Effector CD8-positive, alpha-beta T cell (primary cell): ENCODE results near the gene SOHLH1.

Source experiments
- DNase-seq: peaks from one replicate; lab custom pipeline; 2025; lab: John Stamatoyannopoulos, UW
- total RNA-seq, 4 experiments: gene quantifications; one replicate each; lab custom pipeline; 2026; lab: John Stamatoyannopoulos, UW

Gene SOHLH1, protein sequence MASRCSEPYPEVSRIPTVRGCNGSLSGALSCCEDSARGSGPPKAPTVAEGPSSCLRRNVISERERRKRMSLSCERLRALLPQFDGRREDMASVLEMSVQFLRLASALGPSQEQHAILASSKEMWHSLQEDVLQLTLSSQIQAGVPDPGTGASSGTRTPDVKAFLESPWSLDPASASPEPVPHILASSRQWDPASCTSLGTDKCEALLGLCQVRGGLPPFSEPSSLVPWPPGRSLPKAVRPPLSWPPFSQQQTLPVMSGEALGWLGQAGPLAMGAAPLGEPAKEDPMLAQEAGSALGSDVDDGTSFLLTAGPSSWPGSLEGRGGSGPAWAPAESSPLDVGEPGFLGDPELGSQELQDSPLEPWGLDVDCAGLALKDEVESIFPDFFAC
- total RNA-seq, result 0 to 0.18 (median 0.05) reads per million in 4 experiments

DNA sequence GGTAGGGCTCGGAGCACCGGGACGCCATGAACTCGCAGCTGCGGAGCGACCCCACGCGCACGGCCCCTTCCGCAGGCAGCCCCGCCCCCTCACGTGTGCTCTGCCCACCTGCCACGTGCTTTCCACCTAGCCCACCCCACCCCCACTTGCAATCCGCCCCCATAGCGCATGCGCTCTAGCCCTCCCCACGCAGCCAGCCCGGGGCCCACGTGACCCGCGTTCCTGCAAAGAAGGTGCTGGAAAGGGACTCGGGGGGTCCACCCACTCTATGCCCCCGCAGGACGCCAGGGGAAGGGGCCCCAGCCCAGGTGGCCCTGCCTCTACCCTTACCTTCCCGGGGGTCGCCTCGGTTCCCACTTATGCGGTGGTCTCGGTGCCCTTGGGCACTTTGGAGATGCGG, at the start of gene SOHLH1:
TSS of gene SOHLH1 (minus strand) at position 42 of the 400 bp plus-strand sequence. CDS start at position 28, 14 bp downstream.
- no peak for DNase-seq

- no peak for DNase-seq
Measured at GRCh38 chr9:135748676-135749075, 49.4 kb upstream of the SOHLH1 start.

DNA sequence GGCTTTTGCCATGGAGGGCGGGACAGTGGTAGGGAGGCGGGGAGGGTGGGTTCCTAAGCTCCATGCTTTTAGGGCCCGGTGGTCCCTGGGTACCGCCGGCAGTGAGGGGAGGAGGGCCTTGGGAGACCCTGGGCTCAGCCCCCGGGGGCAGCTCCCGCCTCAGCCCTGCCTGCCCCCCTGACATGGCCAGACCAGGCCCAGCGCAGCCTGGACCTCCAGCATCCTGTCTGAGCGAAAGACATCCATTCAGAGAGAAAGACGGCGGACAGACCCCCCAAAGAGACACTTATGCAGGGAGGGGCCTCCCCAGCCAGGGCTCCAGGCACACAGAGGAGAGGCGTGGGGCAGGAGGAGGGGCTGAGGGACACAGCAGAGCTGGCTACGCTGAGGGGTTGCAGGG, 48.0 kb upstream of the SOHLH1 start:
- no peak for DNase-seq

DNA sequence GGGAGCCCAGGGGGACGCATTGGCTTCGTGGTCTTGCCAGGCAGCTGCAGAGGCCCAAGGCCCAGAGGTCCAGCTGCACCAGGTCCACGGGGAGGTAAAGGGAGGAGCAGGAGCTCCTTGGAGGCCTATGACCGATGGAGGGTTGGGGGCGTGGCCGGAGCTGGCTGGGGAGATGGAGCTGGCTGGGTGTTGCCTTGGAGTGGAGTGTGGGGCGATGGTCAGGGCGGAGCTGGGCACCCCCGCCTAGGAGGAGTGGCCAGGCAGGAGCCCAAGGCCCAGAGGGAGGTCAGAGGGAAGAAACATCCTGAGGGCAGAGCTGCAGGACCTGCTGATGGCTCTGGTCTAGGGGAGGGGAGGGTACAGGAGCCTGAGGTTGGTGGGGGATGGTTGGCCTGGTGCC, 47.3 kb upstream of the SOHLH1 start:
- no peak for DNase-seq

DNA sequence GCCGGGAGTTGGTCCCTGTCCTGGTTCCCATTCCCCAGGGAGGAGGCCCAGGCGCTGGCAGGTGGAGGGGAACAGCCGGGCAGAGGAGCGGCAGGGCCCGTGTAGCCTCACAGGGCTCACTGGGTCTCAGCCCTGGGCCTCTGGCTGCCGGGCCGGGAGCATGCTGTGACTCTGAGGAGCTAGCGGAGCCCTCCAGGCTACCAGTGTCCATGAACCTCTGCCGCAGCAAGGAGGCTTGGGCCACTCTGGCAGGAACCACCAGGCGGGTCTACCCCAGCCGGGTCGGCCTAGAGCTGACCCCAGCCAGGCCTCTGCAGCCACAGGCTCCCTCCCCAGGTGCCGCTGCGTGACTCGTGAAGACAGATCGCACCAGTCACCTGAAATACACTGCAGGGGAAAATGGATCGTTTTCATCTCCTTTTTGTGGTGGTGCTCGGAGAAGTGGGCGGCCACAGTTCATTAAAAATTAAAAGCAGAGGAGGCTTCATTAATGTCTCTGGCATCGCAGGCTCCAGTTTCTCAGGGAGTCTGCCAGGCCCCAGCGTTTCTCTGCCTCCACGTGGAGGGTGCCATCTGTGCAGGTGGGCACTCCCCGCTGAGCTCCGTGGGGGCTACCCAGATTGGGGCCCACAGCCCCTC, 46.5 kb upstream of the SOHLH1 start:
- DNase-seq, result no peak

DNA sequence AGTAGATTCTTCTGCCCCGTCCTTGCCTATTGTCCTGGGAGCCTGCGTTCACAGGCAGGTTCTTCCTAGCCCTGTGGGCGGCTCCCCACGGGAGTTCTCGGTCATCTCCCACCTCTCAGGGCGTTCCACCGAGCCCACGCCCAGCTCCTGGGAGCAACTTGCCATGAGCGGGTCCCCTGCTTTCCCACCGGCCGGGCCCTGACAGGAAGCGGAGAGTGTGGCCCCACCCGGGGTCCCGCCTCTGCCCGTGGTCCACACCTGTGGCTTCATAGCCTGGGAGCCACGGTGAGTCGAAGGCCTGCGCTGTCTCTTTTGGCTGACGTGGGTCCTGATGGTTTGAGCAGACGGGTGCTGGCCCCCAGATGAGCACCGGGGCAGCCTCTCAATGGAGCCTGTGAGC, 45.9 kb upstream of the SOHLH1 start:
- DNase-seq, result no peak

- no peak for DNase-seq
Measured at GRCh38 chr9:135744333-135745070, 45.2 kb upstream of the SOHLH1 start.

- no peak for DNase-seq
Measured at GRCh38 chr9:135743546-135744332, 44.5 kb upstream of the SOHLH1 start.

- no peak for DNase-seq
Measured at GRCh38 chr9:135743021-135743420, 43.7 kb upstream of the SOHLH1 start.

- DNase-seq, result no peak
Measured at GRCh38 chr9:135741276-135742219, 42.3 kb upstream of the SOHLH1 start.

GRCh38 chr9:135739271-135740220, 40.3 kb upstream of the SOHLH1 start:
- no peak for DNase-seq

DNA sequence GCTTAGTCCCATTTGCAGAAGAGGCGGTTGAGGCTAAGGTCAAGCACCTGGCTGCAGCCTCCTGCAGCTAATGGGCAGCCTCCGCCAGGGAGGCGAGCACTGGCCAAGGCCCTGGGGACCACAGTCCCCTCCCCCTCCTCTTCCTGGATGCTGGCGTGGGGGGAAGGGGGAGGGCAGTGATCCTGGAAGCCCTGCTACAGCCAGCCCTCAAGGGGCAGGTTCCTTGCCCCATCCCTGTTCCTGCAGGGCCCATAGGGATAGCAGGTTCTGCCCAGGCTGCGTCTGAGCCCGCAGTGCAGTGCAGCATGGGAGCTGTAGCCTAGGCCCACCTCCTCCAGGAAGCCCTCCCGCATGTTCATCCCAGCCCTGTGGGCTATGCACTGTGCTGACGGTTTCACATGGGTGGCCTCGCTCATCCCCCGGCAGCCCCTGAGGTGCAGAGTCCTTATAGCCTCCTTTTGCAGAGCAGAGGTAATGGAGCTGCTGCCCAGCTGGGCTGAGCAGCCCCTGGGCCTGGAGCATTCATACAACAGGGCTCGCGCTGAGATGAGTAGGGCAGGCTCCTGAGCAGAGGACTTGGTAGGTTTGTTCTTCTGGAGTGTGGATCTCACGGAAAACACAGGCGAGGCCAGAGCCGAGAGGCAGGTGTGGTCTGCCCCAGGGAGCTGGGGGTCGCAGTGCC, 38.7 kb upstream of the SOHLH1 start:
- DNase-seq, result no peak

DNA sequence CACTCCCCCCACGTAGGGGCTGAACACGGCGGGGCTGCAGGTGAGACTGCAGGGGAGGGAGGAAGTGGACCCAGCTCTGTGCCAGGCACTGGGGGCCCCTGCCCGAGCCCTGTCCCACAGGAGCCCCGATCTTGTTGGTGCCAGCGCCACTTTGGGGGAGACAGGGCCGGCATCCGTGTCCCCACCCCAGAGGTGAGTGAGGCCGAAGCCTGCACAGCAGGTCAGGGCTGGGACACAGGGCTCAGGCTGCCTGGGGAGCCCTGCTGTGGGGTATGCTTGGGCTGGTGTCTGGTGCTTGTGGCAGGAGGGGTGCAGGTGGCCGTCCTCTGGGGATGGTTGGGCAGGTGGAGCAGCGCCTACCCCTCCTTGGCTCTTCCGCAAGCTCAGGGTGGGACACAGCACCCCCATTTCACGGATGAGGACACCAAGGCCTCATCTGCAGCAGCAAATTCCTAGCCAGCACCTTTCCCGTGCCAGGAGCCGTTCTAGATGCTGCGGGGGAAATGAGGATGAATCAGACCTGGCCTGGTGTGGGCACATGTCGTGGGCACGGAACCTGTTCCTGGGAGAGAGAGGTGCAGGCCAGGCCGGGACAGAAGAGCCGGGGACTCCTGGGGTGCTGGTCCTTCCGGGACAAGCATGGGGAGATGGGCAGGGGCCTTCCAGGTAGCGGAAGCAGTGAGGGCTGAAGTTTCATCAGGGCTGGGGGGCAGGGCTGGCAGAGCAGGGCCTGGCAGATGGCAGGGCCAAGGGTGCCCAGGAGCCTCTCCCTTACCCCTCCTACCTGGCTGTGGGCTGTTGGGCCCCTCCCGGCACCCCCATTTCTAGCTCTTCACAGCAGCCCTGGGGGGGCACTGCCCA, 37.9 kb upstream of the SOHLH1 start:
- DNase-seq, result no peak

- DNase-seq, result no peak
Measured at GRCh38 chr9:135736272-135736978, 37.1 kb upstream of the SOHLH1 start.

DNA sequence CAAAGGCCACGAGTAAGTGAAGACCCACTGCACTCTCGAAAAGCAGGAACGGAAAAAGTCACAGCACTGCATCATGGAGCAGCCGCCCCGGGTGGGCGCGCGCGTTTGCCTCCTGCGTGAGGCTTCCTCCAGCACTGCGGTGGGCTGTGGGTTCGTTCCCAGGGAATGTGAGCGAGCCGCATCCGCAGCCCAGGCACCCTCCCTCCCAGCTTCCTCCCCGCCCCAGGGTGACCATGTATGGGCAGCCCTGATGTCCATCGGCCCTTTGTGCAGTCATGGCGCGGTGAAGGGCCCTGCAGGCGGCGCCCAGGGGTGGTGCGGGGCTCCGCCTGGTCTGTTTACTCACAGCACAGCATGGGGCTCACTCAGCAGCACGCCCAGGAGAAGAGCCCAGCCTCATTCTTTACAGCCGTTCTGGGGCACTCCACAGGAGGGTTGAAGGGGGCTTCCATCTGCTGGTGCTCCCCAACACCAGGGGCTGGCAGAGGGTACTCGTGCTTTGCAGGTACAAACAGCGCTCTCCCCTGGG, 35.4 kb upstream of the SOHLH1 start:
- DNase-seq, result no peak

GRCh38 chr9:135732569-135733257, 33.4 kb upstream of the SOHLH1 start:
- no peak for DNase-seq
